Measurements from ENCODE around the gene ROBO4.

DNA sequence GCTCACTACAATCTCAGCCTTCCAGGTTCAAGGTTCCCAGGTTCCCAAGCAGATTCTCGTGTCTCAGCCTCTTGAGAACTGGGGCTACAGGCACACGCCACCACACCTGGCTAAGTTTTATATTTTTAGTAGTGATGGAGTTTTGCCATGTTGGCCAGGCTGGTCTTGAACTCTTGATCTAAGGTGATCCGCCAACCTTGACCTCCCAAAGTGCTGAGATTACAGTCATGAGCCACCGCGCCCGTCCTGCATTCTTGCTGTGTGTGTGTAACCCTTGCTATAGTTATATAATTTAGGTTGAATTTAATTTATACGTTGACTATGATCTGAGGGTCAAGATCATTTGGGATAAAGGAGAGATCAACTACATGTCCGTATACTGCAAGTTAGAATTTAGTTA is 61.7 kb downstream of the ROBO4 start:
- no peak for TF ChIP-seq ZNF274 (IDR thresholded peaks at IDR 0.05; ENCODE audit: low read depth, low read length)
- TF ChIP-seq SUZ12 (IDR thresholded peaks at IDR 0.05; ENCODE audit: extremely low read depth, insufficient read depth, insufficient read length): no peak
- TF ChIP-seq YY1 (IDR thresholded peaks at IDR 0.05; ENCODE audit: insufficient read depth, insufficient read length): no peak
